K562 (cell line): ENCODE measurements around the gene ATXN7L2. TPM values are rescaled to one million over a fixed set of nuclear protein-coding genes. Genes with fewer than 3 reads are reported as not detected.

Source experiments
- ATAC-seq: fragments of 200-7000 bp; cut with Tn5 transposase; 3 replicates; pipeline ENCODE4 v1.9.1; 2020; ENCODE audit warnings: moderate library complexity
- BruUV-seq: library from RNA; stranded (reverse); fragments of 400-500 nt; replicated peaks from 2 replicates; lab custom pipeline; 2021; lab: Mats Ljungman, UMichigan
- CTCF ChIA-PET: fragments of 300-600 bp; formaldehyde crosslinking; extraction: SDS; loops from one replicate; lab custom pipeline; 2021; ENCODE audit warnings: low intra/inter-chr PET ratio; lab: Yijun Ruan, JAX
- POLR2A ChIA-PET: fragments of 300-600, 350-650 bp; sonication (Branson Sonifier 250); formaldehyde crosslinking; extraction: SDS; loops from one replicate; lab custom pipeline; 2021; ENCODE audit warnings: antibody characterized with exemption, inconsistent platforms; lab: Yijun Ruan, JAX
- DNase-seq, 4 experiments: peaks; one replicate each; pipeline versions ENCODE4 v3.0.0 to v3.0.0-alpha.2; 2011 to 2018; ENCODE audit warnings: low spot score in 3 of 4, mixed read lengths in 3 of 4; ENCODE audit errors: extremely low read depth in 1 of 4
- FAIRE-seq: peaks from 2 replicates; lab custom pipeline; 2011; peaks lifted over from hg19 to GRCh38; lab: Jason Lieb, UNC
- H2AFZ ChIP-seq: 2 replicates; pipeline ENCODE4 v1.6.0; 2011; ENCODE audit warnings: low read depth, low read length, control low read depth, inconsistent platforms
- H3K27ac ChIP-seq: fragments of 200-600 bp; 3 replicates; pipeline ENCODE4 v1.8.0; 2011; ENCODE audit warnings: low read depth, mild to moderate bottlenecking, control low read depth, inconsistent platforms, low read length, moderate library complexity, mixed read lengths; ENCODE audit errors: extremely low read depth
- H3K27me3 ChIP-seq, 2 experiments: fragments of 300-600 bp in 1 of 2; 2 replicates in 1 of 2; 3 replicates in 1 of 2; pipeline versions ENCODE4 v1.6.0 to v1.8.0; 2011; ENCODE audit warnings: inconsistent platforms in 2 of 2, low read length in 2 of 2, mild to moderate bottlenecking in 1 of 2, mixed read lengths in 1 of 2, moderate library complexity in 1 of 2; ENCODE audit not compliant: control insufficient read depth in 2 of 2, insufficient read depth in 2 of 2
- H3K36me3 ChIP-seq: fragments of 300-600 bp; 3 replicates; pipeline ENCODE4 v1.8.0; 2011; ENCODE audit warnings: mild to moderate bottlenecking, low read length, inconsistent platforms; ENCODE audit not compliant: control insufficient read depth, insufficient read depth
- H3K4me1 ChIP-seq, 2 experiments: fragments of 200-600 bp in 1 of 2; replicated peaks in 1 of 2; 2 replicates in 1 of 2; 3 replicates in 1 of 2; pipeline versions ENCODE4 v1.5.1 to v1.8.0; 2011; ENCODE audit warnings: inconsistent platforms in 2 of 2, low read length in 2 of 2, mild to moderate bottlenecking in 1 of 2, mixed read lengths in 1 of 2, moderate library complexity in 1 of 2; ENCODE audit not compliant: control insufficient read depth in 2 of 2, insufficient read depth in 2 of 2
- H3K4me2 ChIP-seq: 2 replicates; pipeline ENCODE4 v1.6.1; 2011; ENCODE audit warnings: low read length, control low read depth, inconsistent platforms, mixed read lengths; ENCODE audit not compliant: insufficient read depth
- H3K4me3 ChIP-seq: fragments of 200-600 bp; sonication (generic), shearing (Covaris generic); 2 replicates; pipeline ENCODE4 v1.5.1; 2016; ENCODE audit warnings: control low read depth, inconsistent platforms
- H3K79me2 ChIP-seq: fragments of 200-600 bp; 3 replicates; pipeline ENCODE4 v1.8.0; 2011; ENCODE audit warnings: low read length, inconsistent platforms; ENCODE audit not compliant: control insufficient read depth, insufficient read depth
- H3K9ac ChIP-seq, 2 experiments: 2 replicates each; pipeline versions ENCODE4 v1.6.0 to v1.6.1; 2011; ENCODE audit warnings: low read depth in 2 of 2, low read length in 2 of 2, control low read depth in 1 of 2, inconsistent platforms in 1 of 2, mild to moderate bottlenecking in 1 of 2, mixed read lengths in 1 of 2; ENCODE audit not compliant: insufficient read depth in 1 of 2
- H3K9me1 ChIP-seq: one replicate; pipeline ENCODE4 v1.6.0; 2011; ENCODE audit warnings: inconsistent platforms, mild to moderate bottlenecking, low read length, moderate library complexity; ENCODE audit not compliant: control insufficient read depth, insufficient read depth
- H3K9me3 ChIP-seq: replicated peaks from 2 replicates; pipeline ENCODE4 v1.5.1; 2011; ENCODE audit warnings: low read depth, low read length, inconsistent platforms; ENCODE audit not compliant: control insufficient read depth, insufficient read depth
- H4K20me1 ChIP-seq: replicated peaks from 2 replicates; pipeline ENCODE4 v1.6.1; 2011; ENCODE audit warnings: low read length, inconsistent platforms, mixed read lengths; ENCODE audit not compliant: control insufficient read depth, insufficient read depth
- EWSR1 ChIP-seq: fragments of 450-650 bp; IDR thresholded peaks from 2 replicates; pipeline ENCODE4 v1.6.1; 2018; ENCODE audit warnings: borderline replicate concordance, mild to moderate bottlenecking, low read depth, moderate library complexity; ENCODE audit not compliant: partially characterized antibody
- FOXP1 ChIP-seq: sonication (generic); formaldehyde crosslinking; IDR thresholded peaks from 2 replicates; pipeline ENCODE4 v1.8.0; 2022; ENCODE audit warnings: mild to moderate bottlenecking, missing genetic modification reagents
- SMAD1 ChIP-seq: fragments of 150-350 bp; IDR thresholded peaks from 2 replicates; pipeline ENCODE4 v1.6.1; 2014; ENCODE audit warnings: low read length, low read depth; ENCODE audit not compliant: partially characterized antibody
- YBX1 ChIP-seq: fragments of 450-650 bp; IDR thresholded peaks from 2 replicates; pipeline ENCODE4 v1.7.1; 2016; ENCODE audit warnings: mild to moderate bottlenecking
- ZBED1 ChIP-seq: IDR thresholded peaks from 2 replicates; pipeline ENCODE4 v1.6.1; 2014
- ZBTB17 ChIP-seq: fragments of 450-650 bp; formaldehyde crosslinking; IDR thresholded peaks from 2 replicates; pipeline ENCODE4 v1.4.0; 2020; ENCODE audit warnings: mild to moderate bottlenecking
- WGBS: fragments of 100-300 bp; shearing (Covaris generic); methylation state at CpG from one replicate; pipeline ENCODE4 v1.1.6; 2016; ENCODE audit warnings: low coverage, mixed read lengths; ENCODE audit not compliant: insufficient coverage; ENCODE audit errors: missing lambda C conversion rate; 5-methylcytosine and 5-hydroxymethylcytosine counted together
- in situ Hi-C: fragments of 300-500 bp; cut with MboI; formaldehyde crosslinking; loops from 4 replicates; pipeline ENCODE4 v1.15.0; 2018; ENCODE audit warnings: inconsistent platforms, mixed read lengths
- intact Hi-C: fragments of 100-400 bp; cut with micrococcal nuclease; formaldehyde crosslinking; loops from 2 replicates; pipeline ENCODE4 v1.14.2; 2022
- polyA plus RNA-seq, 8 experiments: library from polyadenylated mRNA; depleted of rRNA in 4 of 8; stranded (reverse) in 5 of 8; unstranded in 3 of 8; fragments of >200 nt; fragmentation: Nextera tagmentation in 2 of 8; fragmentation: Illumina TruSeq in 1 of 8; extraction: Ambion mirVana in 2 of 8; extraction: Trizol in 1 of 8; gene quantifications; 2 replicates each; pipeline versions ENCODE4 v1.2.1 to v1.2.3, GENCODE V29; 2011 to 2014; ENCODE audit warnings: inconsistent platforms in 1 of 8, missing spikeins in 1 of 8
- total RNA-seq, 7 experiments: library from RNA; depleted of rRNA in 6 of 7; stranded (reverse); fragments of >200 nt in 6 of 7; fragmentation: Illumina TruSeq in 2 of 7; extraction: Trizol in 2 of 7; gene quantifications; 2 replicates each; pipeline versions ENCODE4 v1.2.1 to v1.2.3, GENCODE V29; 2011 to 2021; ENCODE audit warnings: low replicate concordance in 1 of 7
- TF ChIP-seq, protein P1 (sequence below): sonication (generic); formaldehyde crosslinking; IDR thresholded peaks from 2 replicates; pipeline ENCODE4 v1.9.0; 2022; ENCODE audit warnings: mild to moderate bottlenecking, missing genetic modification reagents

Gene ATXN7L2
- total and polyA plus RNA-seq, 9 of the 15 experiments (the other 6 are each of a cell fraction or from before 2014, with no cell fraction given), result 0.21 to 10.4 (median 5.8) TPM

DNA sequence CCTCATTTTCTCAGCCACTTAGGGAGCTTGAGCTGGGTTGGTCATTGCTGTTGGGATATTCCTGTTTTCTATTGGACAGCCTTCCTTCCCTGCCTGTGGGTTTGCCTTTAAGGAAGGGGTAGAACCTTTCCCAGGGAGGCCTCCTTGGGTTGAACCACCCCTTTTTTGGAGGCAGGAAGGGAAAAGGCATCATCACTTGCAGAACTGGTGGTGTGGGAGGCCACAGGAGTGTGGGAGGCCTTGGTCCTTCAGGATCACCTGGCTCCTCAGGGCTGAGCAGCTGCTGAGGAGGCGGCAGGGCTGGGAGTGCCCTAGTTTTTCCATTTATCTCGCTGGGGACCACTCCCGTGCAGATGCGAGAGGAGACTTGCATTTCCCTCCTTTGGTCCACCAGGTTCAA, 9.5 kb downstream of the ATXN7L2 start:
- Histone ChIP-seq H3K4me1 (peaks cover 13 to 30% of the 10 kb centered on the region in 2 experiments; a peak in 4 of 5 replicates), H4K20me1 (no peaks in the 10 kb centered on the region; the same call in 1 of the 2 replicates), H3K4me3 (peak overlapping the region; percentile 91; the same call in 1 of the 2 replicates), H2AFZ (peak overlapping the region; percentile 99), H3K9ac (peak overlapping the region; percentile 58 to 94; a peak in 3 of 4 replicates), H3K4me2 (peak overlapping the region; percentile 91), H3K79me2 (peaks cover 5% of the 10 kb centered on the region; the same call in 1 of the 3 replicates), H3K36me3 (peaks cover 50% of the 10 kb centered on the region; the same call in 2 of the 3 replicates), H3K27me3 (no peaks in the 10 kb centered on the region), H3K27ac (no peak overlapping the region; the same call in 2 of the 3 replicates), H3K9me1 (no peaks in the 10 kb centered on the region), H3K9me3 (no peaks in the 10 kb centered on the region)
- FAIRE-seq (no peak), ATAC-seq (no peak), DNase-seq (no peak)
- TF ChIP-seq SMAD1 (no peak), YBX1 (no peak), ZBED1 (no peak), ZBTB17 (no peak), EWSR1 (no peak), FOXP1 (CRISPR knock-in tag) (0 out of 2 replicates have a peak, but pooled peaks have one; percentile 31)
- TF ChIP-seq, protein P1, sequence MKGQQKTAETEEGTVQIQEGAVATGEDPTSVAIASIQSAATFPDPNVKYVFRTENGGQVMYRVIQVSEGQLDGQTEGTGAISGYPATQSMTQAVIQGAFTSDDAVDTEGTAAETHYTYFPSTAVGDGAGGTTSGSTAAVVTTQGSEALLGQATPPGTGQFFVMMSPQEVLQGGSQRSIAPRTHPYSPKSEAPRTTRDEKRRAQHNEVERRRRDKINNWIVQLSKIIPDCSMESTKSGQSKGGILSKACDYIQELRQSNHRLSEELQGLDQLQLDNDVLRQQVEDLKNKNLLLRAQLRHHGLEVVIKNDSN, result 0 out of 2 replicates have a peak, but pooled peaks have one; percentile 18
- 48% methylated on average over 4 of the region's 4 CpGs for WGBS
- no TSS peak for BruUV-seq
- intact Hi-C loops (loop anchor here (5.0 kb wide), 1 partner anchor 216 kb away; no protein-coding TSS in a partner anchor), in situ Hi-C loops (no loop called here)
- CTCF ChIA-PET, result interaction anchor here (0.5 to 6.9 kb wide), 4 partner anchors 34 to 289 kb away, joined by 3 to 131 read pairs (median 4); no protein-coding TSS in a partner anchor
- POLR2A ChIA-PET, result interaction anchor here (0.7 to 2.9 kb wide), 8 partner anchors 9 to 393 kb away, joined by 3 to 24 read pairs (median 4); partner anchors contain the start of genes AMIGO1 and ATXN7L2
